Measurements from ENCODE around the gene ARHGEF17. TPM values are rescaled to one million over a fixed set of nuclear protein-coding genes. Genes with fewer than 3 reads are reported as not detected.

ARHGEF17 gene
- total RNA-seq, 1 donor = 0.31 TPM

DNA sequence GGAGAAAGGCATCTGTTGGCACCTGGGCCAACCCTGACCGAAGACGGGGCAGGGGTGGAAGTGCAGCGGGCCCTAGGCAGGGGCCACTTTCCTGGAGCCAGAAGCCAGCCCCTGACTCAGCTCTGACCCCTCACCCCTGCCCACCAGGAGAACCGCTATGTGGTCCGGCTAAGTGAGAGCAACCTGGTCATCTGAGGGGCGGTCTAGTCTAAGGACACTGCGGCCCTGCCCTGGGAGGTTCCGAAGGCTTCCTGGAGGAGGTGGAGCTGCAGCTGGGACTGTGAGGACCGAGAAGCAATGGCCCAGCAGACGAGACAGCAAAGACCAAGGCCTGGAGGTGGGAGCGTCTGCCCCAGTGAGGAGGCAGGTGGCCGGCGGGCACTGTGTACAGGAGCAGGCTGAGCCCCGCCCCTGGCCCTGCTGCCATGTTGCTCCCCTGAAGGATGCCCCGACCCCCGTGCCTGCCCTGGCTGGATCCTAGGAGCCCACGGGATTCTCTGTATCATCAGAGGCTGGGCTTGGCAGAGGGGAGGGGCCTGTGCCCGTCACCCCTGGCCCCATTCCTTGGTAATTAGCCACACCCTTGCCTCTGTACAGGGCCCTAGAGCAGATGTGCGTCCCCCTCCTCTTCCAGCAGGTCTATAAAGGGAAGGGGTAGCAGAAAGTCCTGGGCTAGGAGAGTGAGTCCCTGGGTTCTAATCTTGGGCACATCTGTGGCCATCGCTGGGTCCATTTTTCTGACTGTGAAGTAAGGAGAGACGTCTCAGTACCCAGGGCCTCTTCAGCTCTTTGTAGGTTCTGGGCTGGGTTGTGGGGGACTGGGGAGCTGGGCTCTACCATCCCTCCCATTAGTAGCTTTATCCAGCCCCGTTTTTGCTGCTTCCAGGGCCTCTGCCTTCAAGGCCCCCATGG is 87.5 kb downstream of the ARHGEF17 start:
- Histone ChIP-seq H3K4me1 (ENCODE audit: insufficient read depth, low read length) (peaks cover 11% of the 10 kb centered on the region), H3K9me3 (ENCODE audit: low read depth, low read length) (no peaks in the 10 kb centered on the region), H3K27me3 (ENCODE audit: insufficient read depth, low read length) (no peaks in the 10 kb centered on the region), H3K4me3 (ENCODE audit: low read length) (no peak overlapping the region)

DNA sequence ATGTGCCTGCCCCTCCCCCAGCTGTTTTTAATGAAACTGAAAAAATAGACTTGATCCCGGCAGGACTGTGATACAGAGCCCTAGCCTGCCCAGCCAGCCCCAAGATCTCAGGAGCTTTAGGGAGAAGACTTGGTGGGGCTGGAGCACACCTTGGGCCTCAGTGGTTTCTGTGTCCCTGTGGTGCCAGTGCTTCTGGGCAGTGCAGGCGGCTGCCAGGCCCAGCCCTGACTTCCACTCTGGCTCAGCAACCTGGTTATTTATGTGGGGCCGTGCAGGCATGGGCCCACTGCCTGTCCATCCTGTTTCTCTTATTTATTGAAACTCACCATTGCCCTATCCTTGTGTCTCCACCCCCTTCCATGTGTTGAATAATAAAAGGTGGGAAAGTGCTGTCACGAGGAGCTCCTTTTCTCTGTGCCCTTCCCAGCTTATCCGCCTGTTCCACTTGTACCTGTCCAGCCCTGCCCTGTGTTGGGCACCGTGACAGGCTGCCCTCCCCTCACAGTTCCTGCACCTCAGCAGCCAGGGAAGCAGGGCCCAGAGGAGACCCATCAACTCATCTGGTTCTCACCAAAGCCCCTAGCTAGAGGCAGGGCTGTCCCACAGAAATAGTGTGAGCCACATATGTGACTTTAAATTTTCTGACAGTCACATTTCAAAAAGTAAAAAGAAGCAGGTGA is 88.3 kb downstream of the ARHGEF17 start:
- Histone ChIP-seq H3K9me3 (ENCODE audit: low read depth, low read length) (no peaks in the 10 kb centered on the region), H3K27me3 (ENCODE audit: insufficient read depth, low read length) (no peaks in the 10 kb centered on the region), H3K4me1 (ENCODE audit: insufficient read depth, low read length) (peaks cover 10% of the 10 kb centered on the region), H3K4me3 (ENCODE audit: low read length) (no peak overlapping the region)

DNA sequence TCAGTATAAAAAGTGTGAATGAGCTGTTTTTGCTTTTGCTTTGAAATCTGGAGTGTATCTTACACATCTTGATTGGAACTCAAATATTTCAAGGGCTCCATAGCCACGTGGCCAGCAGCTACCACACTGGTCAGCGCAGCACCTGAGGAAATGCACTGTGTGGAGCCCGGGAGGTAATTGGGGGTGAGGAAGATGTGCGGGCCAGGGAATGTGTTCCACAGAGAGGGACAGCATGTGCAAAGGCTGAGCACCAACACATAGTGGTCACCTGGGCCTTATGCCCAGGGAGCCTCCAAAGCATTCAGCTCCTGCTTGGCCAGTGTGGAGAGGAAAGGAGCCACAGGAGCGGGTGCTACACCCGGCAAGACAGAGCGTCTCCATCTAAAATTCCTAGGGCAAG is 88.9 kb downstream of the ARHGEF17 start:
- no peaks in the 10 kb centered on the region for H3K27me3 ChIP-seq (ENCODE audit: insufficient read depth, low read length)
- no peaks in the 10 kb centered on the region for H3K9me3 ChIP-seq (ENCODE audit: low read depth, low read length)
- no peak overlapping the region for H3K4me3 ChIP-seq (ENCODE audit: low read length)
- peaks cover 10% of the 10 kb centered on the region for H3K4me1 ChIP-seq (ENCODE audit: insufficient read depth, low read length)

- H3K4me1 ChIP-seq (ENCODE audit: insufficient read depth, low read length) = peaks cover 8% of the 10 kb centered on the region
- H3K27me3 ChIP-seq (ENCODE audit: insufficient read depth, low read length) = no peaks in the 10 kb centered on the region
- no peak overlapping the region for H3K4me3 ChIP-seq (ENCODE audit: low read length)
- H3K9me3 ChIP-seq (ENCODE audit: low read depth, low read length) = no peaks in the 10 kb centered on the region
These were observed 89.5 kb downstream of the ARHGEF17 start for GRCh38 chr11:73397468-73398131.

- no peak overlapping the region for H3K4me3 ChIP-seq (ENCODE audit: low read length)
- no peaks in the 10 kb centered on the region for H3K27me3 ChIP-seq (ENCODE audit: insufficient read depth, low read length)
- H3K9me3 ChIP-seq (ENCODE audit: low read depth, low read length) = no peaks in the 10 kb centered on the region
- peaks cover 3% of the 10 kb centered on the region for H3K4me1 ChIP-seq (ENCODE audit: insufficient read depth, low read length)
These were observed 90.1 kb downstream of the ARHGEF17 start for GRCh38 chr11:73398132-73398526.

- no peaks in the 10 kb centered on the region for H3K27me3 ChIP-seq (ENCODE audit: insufficient read depth, low read length)
- H3K4me3 ChIP-seq (ENCODE audit: low read length) = no peak overlapping the region
- H3K9me3 ChIP-seq (ENCODE audit: low read depth, low read length) = no peaks in the 10 kb centered on the region
- H3K4me1 ChIP-seq (ENCODE audit: insufficient read depth, low read length) = peaks cover 4% of the 10 kb centered on the region
These were observed 90.6 kb downstream of the ARHGEF17 start for GRCh38 chr11:73398721-73399120.

GRCh38 chr11:73399159-73399590 is 91.1 kb downstream of the ARHGEF17 start:
- Histone ChIP-seq H3K9me3 (ENCODE audit: low read depth, low read length) (no peaks in the 10 kb centered on the region), H3K4me1 (ENCODE audit: insufficient read depth, low read length) (peaks cover 9% of the 10 kb centered on the region), H3K27me3 (ENCODE audit: insufficient read depth, low read length) (no peaks in the 10 kb centered on the region), H3K4me3 (ENCODE audit: low read length) (no peak overlapping the region)

GRCh38 chr11:73399636-73400035 is 91.6 kb downstream of the ARHGEF17 start:
- H3K27me3 ChIP-seq (ENCODE audit: insufficient read depth, low read length) = no peaks in the 10 kb centered on the region
- H3K9me3 ChIP-seq (ENCODE audit: low read depth, low read length) = no peaks in the 10 kb centered on the region
- no peak overlapping the region for H3K4me3 ChIP-seq (ENCODE audit: low read length)
- peaks cover 13% of the 10 kb centered on the region for H3K4me1 ChIP-seq (ENCODE audit: insufficient read depth, low read length)

DNA sequence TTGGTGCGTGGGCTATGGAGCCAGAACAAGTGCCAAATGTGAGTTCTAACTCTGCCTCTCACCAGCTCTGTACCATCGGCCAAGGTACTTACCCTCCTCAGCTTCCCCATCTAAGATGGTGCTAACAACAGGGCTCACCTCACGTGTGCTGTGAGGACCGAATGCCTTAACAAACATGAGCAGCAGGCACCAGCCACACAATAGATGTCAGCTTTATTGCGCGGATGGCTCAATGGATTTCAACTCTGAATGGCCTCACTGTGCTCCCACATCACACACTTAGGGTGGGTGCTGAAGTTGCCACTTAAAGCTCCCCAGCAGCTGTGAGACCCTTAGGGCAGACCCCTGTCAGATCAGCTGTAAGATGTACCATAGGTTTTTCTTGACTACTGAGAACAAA is 92.2 kb downstream of the ARHGEF17 start:
- H3K27me3 ChIP-seq (ENCODE audit: insufficient read depth, low read length) = no peaks in the 10 kb centered on the region
- H3K4me1 ChIP-seq (ENCODE audit: insufficient read depth, low read length) = peaks cover 15% of the 10 kb centered on the region
- H3K4me3 ChIP-seq (ENCODE audit: low read length) = no peak overlapping the region
- H3K9me3 ChIP-seq (ENCODE audit: low read depth, low read length) = no peaks in the 10 kb centered on the region

DNA sequence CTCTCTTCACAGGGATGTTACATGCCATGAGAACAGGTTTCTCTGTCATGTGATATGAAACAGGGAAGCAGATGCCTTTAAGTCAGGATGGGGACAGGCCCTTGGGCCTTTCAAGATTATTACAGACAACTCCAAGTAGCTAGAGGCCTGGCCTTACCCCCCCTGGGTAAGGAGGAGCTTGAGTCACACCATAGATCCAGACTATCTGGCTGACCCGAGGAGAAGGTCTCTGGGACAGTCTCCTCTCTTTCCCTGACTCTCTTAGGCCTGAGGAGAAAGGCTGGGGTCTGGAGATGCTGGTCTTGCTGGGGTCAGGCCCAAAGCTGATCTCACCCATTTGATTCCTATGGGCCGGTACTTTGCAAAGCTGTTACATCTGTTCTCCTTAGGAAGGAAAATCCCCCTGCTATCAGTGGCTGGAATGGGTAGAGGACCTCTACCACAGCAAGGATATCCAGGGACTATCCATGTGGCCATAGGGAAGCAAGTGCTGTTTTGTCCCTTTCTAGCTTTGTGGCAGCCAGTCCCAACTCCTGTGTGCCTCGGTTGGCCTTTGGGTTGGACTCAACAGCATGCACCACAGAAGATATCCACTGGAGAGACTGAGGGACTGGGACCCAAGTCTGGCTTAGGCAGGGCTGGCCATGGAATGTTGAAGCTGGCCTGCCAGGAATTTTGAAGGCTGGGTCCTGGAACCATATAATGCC is 93.3 kb downstream of the ARHGEF17 start:
- no peaks in the 10 kb centered on the region for H3K27me3 ChIP-seq (ENCODE audit: insufficient read depth, low read length)
- H3K9me3 ChIP-seq (ENCODE audit: low read depth, low read length) = no peaks in the 10 kb centered on the region
- H3K4me3 ChIP-seq (ENCODE audit: low read length) = no peak overlapping the region
- H3K4me1 ChIP-seq (ENCODE audit: insufficient read depth, low read length) = peaks cover 19% of the 10 kb centered on the region

GRCh38 chr11:73401924-73402833 is 94.1 kb downstream of the ARHGEF17 start:
- H3K4me1 ChIP-seq (ENCODE audit: insufficient read depth, low read length) = peaks cover 19% of the 10 kb centered on the region
- H3K4me3 ChIP-seq (ENCODE audit: low read length) = no peak overlapping the region
- no peaks in the 10 kb centered on the region for H3K27me3 ChIP-seq (ENCODE audit: insufficient read depth, low read length)
- no peaks in the 10 kb centered on the region for H3K9me3 ChIP-seq (ENCODE audit: low read depth, low read length)

- Histone ChIP-seq H3K4me3 (ENCODE audit: low read length) (no peak overlapping the region), H3K27me3 (ENCODE audit: insufficient read depth, low read length) (no peaks in the 10 kb centered on the region)
These were observed 94.7 kb downstream of the ARHGEF17 start for GRCh38 chr11:73402834-73403185.

DNA sequence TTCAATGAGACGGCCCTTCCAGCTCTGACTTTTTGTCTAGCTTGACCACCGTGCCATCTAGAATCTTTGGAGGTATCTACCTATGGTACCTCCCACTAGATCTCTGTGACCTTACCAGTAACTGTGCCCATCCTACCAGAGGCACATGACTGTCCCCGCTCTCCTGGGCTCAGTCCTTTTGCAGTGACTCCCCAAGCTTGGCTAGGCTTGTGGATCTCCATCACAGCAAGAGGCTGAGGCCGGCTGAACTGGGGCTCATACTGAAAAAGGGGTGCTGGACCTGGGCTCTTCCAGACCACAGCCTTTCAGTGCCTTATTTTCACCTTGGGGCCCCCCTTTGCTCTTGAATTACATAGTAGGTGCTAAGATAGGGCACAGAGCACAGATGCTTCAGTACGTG is 95.5 kb downstream of the ARHGEF17 start:
- H3K4me3 ChIP-seq (ENCODE audit: low read length) = no peak overlapping the region
- H3K9me3 ChIP-seq (ENCODE audit: low read depth, low read length) = no peaks in the 10 kb centered on the region
- H3K4me1 ChIP-seq (ENCODE audit: insufficient read depth, low read length) = peaks cover 19% of the 10 kb centered on the region
- no peaks in the 10 kb centered on the region for H3K27me3 ChIP-seq (ENCODE audit: insufficient read depth, low read length)

More at GRCh38 chr11:73402834-73403185, 94.7 kb downstream of the ARHGEF17 start:
- no peaks in the 10 kb centered on the region for H3K9me3 ChIP-seq (ENCODE audit: low read depth, low read length)
- H3K4me1 ChIP-seq (ENCODE audit: insufficient read depth, low read length) = peaks cover 19% of the 10 kb centered on the region

- Histone ChIP-seq H3K4me3 (ENCODE audit: low read length) (no peak overlapping the region), H3K9me3 (ENCODE audit: low read depth, low read length) (no peaks in the 10 kb centered on the region), H3K27me3 (ENCODE audit: insufficient read depth, low read length) (no peaks in the 10 kb centered on the region), H3K4me1 (ENCODE audit: insufficient read depth, low read length) (peaks cover 24% of the 10 kb centered on the region)
These were observed 96.0 kb downstream of the ARHGEF17 start for GRCh38 chr11:73404048-73404447.

Measured in mononuclear cell (primary cell).